ENCODE results near the gene HHAT.
A peak's percentile ranks its signal among the peaks of the same experiment; 100 is the strongest.

The HHAT gene

DNA sequence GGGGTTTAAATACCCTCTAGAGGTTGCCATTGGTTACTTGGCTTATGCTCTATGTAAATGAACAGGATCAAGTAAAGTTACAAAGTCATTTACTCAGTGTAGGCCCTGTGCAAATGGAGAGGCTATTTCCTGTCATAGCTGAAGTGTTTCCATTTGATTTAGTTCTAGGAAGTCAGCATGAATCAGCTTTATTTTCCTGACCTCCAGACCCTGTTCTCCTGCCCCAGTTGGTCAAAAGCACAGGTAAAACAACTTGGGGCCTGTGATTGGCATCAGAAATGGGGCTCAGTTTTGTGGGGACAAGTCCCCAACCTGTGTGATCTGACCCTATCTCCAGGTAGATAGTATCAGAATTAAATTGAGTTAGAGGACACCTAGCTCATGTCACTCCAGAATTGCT, 239.9 kb downstream of the HHAT start:
- Mint-ChIP-seq H3K4me3 (no peak overlapping the region), H3K27ac (no peak overlapping the region), H3K27me3 (peaks cover 4% of the 10 kb centered on the region), H3K4me1 (peaks cover 2% of the 10 kb centered on the region), H3K9me3 (no peaks in the 10 kb centered on the region), H3K36me3 (no peaks in the 10 kb centered on the region)
- CTCF ChIA-PET = interaction anchor here (0.5 to 1.1 kb wide), 2 partner anchors 162 to 528 kb away, joined by 3 to 4 read pairs; no protein-coding TSS in a partner anchor
- DNase-seq = no peak

DNA sequence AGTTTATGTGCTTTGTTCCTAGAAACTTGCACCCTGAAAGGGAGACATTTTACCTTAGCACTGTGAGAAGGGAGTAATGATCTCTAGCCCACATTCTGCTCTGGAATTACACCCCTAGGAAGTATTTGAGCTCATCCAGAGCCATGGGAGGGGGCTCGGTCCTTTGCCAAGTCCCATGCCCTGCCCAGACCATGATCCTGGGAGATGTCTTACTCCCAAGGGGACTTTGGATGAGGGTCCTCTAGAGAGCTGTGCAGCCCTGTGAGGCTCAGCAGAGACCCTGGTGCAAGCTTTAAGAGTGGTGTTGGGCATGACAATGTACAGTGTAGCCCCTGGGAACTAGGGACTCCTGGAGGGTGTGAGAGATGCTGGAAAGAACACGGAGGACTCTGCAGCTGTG, 241.4 kb downstream of the HHAT start:
- no peaks in the 10 kb centered on the region for H3K36me3 Mint-ChIP-seq
- peaks cover 2% of the 10 kb centered on the region for H3K4me1 Mint-ChIP-seq
- H3K4me3 Mint-ChIP-seq = no peak overlapping the region
- peaks cover 4% of the 10 kb centered on the region for H3K27me3 Mint-ChIP-seq
- CTCF ChIA-PET = interaction anchor here (0.7 kb wide), 1 partner anchor 13 kb away, joined by 3 read pairs; no protein-coding TSS in a partner anchor
- H3K27ac Mint-ChIP-seq = no peak overlapping the region
- DNase-seq = no peak
- H3K9me3 Mint-ChIP-seq = no peaks in the 10 kb centered on the region

DNA sequence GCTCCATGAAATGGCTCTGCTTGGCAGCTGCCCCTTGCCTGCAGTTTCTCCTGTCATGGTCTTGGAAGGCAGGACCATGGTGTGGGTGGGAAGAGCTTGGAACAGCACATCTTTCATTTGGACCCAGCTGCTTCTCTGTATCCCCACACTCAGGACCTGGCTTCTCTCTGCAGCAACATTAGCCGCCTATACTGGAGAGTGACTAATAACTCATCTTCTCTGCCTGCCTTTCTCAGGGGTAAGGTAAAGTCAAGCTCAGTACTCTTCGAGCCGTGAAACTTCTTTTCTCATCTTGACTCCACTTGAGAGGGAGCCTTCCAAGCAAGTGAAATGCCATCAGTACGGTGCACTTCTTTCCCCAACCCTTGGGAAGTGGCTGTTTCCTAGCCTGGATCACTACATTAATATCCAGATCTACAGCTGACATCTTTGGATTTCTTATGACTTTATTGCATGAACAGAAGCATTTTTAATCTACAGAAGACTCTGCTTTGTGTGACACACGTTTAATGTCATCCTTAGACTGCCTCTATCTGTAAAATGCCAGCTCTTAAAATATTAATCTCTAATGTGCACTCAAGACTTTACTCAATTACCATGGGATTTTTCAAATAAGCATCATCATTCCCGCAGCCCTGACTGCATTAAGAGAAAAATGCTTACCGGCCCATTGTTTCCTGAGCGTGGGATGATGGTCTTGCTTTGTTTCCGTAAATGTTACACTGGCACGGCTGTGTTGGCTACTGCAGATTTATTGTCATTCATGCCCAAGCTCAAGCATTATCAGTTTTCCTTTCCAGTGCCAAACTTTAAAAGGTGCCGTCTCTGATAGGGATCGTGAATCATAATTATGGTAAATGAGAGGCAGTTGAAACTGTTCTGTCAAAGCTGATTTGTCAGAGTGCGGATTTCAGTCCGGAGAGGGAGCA, 242.9 kb downstream of the HHAT start:
- peaks cover 2% of the 10 kb centered on the region for H3K4me1 Mint-ChIP-seq
- no peaks in the 10 kb centered on the region for H3K36me3 Mint-ChIP-seq
- CTCF ChIA-PET = interaction anchor here (0.8 kb wide), 1 partner anchor 45 kb away, joined by 3 read pairs; no protein-coding TSS in a partner anchor
- DNase-seq = no peak
- no peak overlapping the region for H3K4me3 Mint-ChIP-seq
- peaks cover under 1% of the 10 kb centered on the region for H3K27me3 Mint-ChIP-seq
- no peak overlapping the region for H3K27ac Mint-ChIP-seq
- no peaks in the 10 kb centered on the region for H3K9me3 Mint-ChIP-seq

DNA sequence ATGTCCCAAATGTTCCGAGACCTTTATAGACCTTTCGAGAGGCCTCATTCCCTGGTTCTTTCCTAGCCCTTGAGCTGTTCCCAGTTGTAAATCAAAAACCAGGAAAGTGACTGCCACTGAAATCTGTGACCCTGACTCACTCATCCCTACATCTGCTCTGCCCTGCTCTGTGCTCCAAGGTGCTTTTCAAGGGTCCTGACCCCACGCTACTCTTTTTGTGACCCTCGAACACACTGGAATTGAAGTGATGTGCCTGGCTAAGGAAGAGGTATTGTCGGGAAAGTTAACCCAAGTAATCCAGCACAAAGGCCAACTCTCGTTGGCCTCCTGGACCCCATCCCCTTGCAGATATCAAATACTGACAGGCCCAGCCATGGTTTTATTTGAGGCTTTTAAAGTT, 244.4 kb downstream of the HHAT start:
- H3K27me3 Mint-ChIP-seq = no peaks in the 10 kb centered on the region
- no peak overlapping the region for H3K27ac Mint-ChIP-seq
- no peak for DNase-seq
- peaks cover 2% of the 10 kb centered on the region for H3K4me1 Mint-ChIP-seq
- no peaks in the 10 kb centered on the region for H3K36me3 Mint-ChIP-seq
- peaks cover 5% of the 10 kb centered on the region for H3K9me3 Mint-ChIP-seq
- H3K4me3 Mint-ChIP-seq = no peak overlapping the region
- CTCF ChIA-PET = no interaction called here

DNA sequence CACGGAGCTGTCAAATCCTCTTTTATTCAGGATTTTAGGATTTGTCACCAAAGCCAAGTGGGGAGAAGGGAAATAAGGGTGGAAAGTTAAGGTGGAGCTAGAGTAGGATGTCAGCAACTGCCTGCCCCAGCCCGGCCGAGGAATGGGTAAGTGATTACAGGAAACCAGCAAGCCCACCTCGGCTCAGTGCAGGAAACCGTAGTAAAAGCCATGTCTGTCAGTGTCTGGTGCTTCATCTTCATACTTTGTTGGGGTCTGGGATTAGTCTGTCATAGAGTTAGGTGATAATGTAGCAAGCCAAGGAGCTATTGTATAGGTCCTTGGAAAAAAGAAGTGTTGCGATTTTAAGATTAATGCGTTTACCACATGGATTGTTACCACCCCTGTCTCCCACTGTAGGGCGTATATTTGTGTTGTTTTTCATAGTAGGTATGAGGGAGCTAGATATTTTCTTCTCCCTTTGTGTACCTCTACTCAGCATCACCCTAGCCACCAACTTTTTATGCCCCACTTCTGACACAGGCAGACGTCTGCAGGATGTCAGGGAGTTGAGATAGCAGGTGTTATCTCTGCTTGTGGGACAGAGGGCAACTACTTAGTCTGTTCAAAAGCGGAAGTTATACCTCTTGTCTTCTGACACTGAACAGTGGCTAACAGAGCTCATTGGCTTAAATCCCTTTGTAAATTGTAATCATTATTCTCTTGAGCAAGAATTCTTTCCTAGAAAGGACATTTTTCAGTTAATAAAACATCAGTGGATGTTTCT, 253.7 kb downstream of the HHAT start:
- CTCF ChIA-PET = interaction anchor here (0.7 to 2.1 kb wide), 11 partner anchors 12 to 670 kb away, joined by 3 to 12 read pairs (median 3); partner anchors contain the start of gene KCNH1
- Mint-ChIP-seq H3K36me3 (no peaks in the 10 kb centered on the region), H3K9me3 (peaks cover under 1% of the 10 kb centered on the region), H3K4me1 (peaks cover 6% of the 10 kb centered on the region), H3K4me3 (no peak overlapping the region), H3K27ac (no peak overlapping the region), H3K27me3 (peaks cover 3% of the 10 kb centered on the region)
- no peak for DNase-seq

DNA sequence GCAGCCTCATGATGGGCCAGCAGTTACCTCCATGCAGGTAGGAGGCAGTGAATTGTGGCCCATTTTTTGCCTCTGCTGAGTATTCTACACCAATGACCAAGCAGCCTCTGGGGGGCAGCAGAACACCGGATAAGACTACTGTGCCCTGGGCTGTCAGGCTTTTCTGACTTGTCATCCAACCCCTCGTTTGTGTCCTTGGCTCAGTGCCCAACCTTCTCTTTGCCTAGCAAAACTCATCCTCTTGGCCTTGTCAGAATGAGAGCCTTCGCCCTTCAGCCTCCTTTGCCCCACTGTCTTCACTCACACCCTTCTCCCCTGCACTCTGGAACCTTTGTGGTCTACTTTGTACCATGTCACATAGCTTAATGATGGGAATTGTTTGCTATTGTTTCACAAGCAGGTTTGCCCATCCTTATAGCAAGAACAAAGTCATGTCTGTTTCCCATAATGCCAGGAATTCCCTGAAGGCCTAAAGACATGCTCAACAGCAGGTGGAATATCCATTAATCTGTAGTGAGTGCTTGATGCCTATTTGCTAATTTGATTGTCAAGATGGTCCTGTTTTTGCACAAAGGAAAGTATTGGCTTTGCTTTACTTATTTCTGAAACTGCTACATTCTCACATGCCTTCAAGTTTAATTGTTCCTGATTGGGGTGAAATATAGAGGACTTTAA, 255.9 kb downstream of the HHAT start:
- H3K27me3 Mint-ChIP-seq = peaks cover 1% of the 10 kb centered on the region
- no peak overlapping the region for H3K27ac Mint-ChIP-seq
- H3K4me3 Mint-ChIP-seq = no peak overlapping the region
- peaks cover 6% of the 10 kb centered on the region for H3K4me1 Mint-ChIP-seq
- DNase-seq = peak; percentile 81
- CTCF ChIA-PET = interaction anchor here (0.8 to 3.7 kb wide), 13 partner anchors 15 to 581 kb away, joined by 3 to 19 read pairs (median 4); partner anchors contain the start of gene KCNH1
- H3K9me3 Mint-ChIP-seq = no peaks in the 10 kb centered on the region
- no peaks in the 10 kb centered on the region for H3K36me3 Mint-ChIP-seq

DNA sequence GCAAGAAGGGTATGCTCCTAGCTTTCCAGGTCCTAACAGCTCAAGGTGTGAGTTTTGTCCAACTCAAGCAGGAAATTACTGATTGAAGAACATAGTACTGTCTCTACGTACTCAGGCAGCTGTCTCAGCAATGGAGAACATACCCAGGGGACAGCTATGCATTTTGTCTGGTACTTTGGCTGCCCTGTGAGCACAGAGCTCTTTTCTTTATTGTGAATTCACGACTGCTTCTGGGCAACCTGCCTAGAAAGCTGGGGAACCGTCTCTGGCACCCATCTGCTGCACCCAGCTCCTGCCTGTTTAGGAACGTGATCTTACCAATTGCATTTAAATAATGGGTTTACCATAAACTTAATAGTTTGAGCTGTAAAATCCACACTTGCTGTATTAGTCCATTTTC, 258.1 kb downstream of the HHAT start:
- Mint-ChIP-seq H3K36me3 (no peaks in the 10 kb centered on the region), H3K9me3 (no peaks in the 10 kb centered on the region), H3K27ac (no peak overlapping the region), H3K4me3 (no peak overlapping the region), H3K4me1 (peaks cover 6% of the 10 kb centered on the region), H3K27me3 (no peaks in the 10 kb centered on the region)
- DNase-seq = no peak
- CTCF ChIA-PET = interaction anchor here (2.1 to 3.7 kb wide), 2 partner anchors 139 to 547 kb away, joined by 9 to 19 read pairs; partner anchors contain the start of gene KCNH1

DNA sequence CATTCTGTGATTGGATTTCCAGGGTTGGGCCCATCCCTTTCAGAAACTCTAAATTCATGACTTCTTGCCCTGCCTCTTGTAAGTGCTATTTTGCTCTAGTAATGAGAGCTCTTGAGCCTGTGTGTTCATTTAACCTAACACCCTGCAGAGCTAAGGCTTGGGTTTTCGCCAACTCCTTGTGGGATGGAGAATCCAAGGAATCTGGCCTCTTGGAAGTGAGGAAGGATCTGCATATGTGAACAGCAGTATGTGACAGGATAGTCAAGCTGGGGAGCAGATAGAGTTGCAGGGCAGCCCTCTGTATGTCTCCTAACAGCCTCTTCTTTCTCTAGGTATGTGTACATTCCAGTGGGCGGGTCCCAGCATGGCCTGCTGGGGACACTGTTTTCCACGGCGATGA, 258.9 kb downstream of the HHAT start:
- Mint-ChIP-seq H3K4me1 (peaks cover under 1% of the 10 kb centered on the region), H3K27ac (no peak overlapping the region), H3K27me3 (no peaks in the 10 kb centered on the region), H3K4me3 (no peak overlapping the region), H3K36me3 (no peaks in the 10 kb centered on the region), H3K9me3 (no peaks in the 10 kb centered on the region)
- DNase-seq = no peak
- CTCF ChIA-PET = interaction anchor here (2.1 kb wide), 1 partner anchor 139 kb away, joined by 9 read pairs; no protein-coding TSS in a partner anchor

DNA sequence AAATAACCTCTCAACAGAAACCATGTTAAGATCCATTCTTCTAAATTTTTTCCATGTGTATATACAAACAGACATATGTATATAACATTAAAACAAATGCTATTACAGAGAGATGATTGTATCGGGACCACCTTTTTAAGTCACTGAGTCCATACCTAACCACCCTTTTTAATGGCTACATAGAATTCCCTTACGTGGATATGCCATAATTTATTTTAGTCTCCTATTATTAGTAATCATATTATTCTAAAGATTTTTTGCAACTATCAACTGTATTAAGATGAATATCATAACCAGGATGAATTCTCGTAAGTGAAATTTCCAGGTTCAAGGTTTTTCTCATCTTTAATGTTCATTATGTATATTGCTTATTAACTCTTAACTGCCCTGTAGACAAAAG, 259.7 kb downstream of the HHAT start:
- H3K27ac Mint-ChIP-seq = no peak overlapping the region
- CTCF ChIA-PET = interaction anchor here (2.1 kb wide), 1 partner anchor 140 kb away, joined by 9 read pairs; no protein-coding TSS in a partner anchor

DNA sequence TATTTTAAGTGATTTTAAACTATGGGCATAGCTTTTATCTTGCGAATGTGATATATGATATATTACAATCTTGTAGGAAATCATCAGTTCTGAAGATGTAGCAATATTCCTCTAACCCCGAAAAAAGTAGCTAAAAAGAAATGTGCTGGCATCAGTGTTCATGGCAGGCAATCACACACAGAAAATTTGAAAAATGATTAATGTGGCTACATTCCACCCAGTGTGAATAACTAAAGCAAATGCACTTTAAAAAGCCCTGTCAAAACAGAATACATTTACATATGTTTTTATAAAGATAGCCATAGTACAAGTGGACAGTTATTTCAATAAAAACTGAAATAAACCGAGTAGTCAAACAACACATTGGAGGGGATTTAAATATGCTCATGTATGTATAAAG, 260.2 kb downstream of the HHAT start:
- Mint-ChIP-seq H3K36me3 (no peaks in the 10 kb centered on the region), H3K27me3 (no peaks in the 10 kb centered on the region)
- CTCF ChIA-PET = interaction anchor here (2.1 kb wide), 1 partner anchor 141 kb away, joined by 9 read pairs; no protein-coding TSS in a partner anchor

More for the DNA sequence above, 259.7 kb downstream of the HHAT start:
- Mint-ChIP-seq H3K9me3 (no peaks in the 10 kb centered on the region), H3K4me3 (no peak overlapping the region), H3K36me3 (no peaks in the 10 kb centered on the region), H3K4me1 (no peaks in the 10 kb centered on the region), H3K27me3 (no peaks in the 10 kb centered on the region)
- DNase-seq = no peak

DNA sequence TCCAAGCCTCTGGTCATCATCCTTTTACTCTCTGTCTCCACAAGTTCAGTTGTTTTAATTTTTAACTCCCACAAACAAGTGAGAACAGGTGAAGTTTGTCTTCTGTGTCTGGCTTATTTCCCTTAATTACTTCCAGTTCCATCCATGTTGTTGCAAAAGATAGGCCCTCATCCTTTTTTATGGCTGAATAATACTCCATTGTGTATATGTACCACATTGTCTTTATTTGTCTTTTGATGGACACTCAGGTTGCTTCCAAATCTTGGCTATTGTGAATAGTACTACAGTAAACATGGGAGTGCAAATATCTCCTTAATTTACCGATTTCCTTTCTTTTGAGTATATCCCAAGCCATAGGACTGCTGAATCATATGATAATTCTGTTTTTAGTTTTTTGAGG, 262.5 kb downstream of the HHAT start:
- no peaks in the 10 kb centered on the region for H3K9me3 Mint-ChIP-seq
- H3K4me3 Mint-ChIP-seq = no peak overlapping the region
- H3K27me3 Mint-ChIP-seq = no peaks in the 10 kb centered on the region
- H3K4me1 Mint-ChIP-seq = no peaks in the 10 kb centered on the region
- H3K27ac Mint-ChIP-seq = no peak overlapping the region
- no peak for DNase-seq
- H3K36me3 Mint-ChIP-seq = no peaks in the 10 kb centered on the region
- CTCF ChIA-PET = no interaction called here

More for the DNA sequence above, 260.2 kb downstream of the HHAT start:
- Mint-ChIP-seq H3K4me3 (no peak overlapping the region), H3K9me3 (no peaks in the 10 kb centered on the region), H3K27ac (no peak overlapping the region), H3K4me1 (no peaks in the 10 kb centered on the region)
- no peak for DNase-seq

DNA sequence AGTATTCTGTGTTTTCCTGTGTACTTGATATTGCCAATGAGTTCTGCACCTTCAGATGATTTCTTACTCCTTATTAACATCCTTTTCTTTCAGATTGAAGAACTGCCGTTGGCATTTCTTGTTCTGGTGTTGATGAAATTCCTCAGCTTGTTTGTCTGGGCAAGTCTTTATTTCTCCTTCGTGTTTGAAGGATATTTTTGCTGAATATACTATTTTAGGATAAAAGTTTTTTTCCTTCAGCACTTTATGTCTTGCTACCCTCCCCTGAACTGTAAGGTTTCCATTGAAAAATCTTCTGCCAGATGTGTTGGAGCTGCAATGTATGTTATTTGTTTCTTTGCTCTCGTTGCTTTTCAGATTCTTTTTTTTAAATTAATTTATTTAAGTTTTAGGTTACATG, 265.9 kb downstream of the HHAT start:
- Mint-ChIP-seq H3K27ac (no peak overlapping the region), H3K27me3 (no peaks in the 10 kb centered on the region), H3K36me3 (no peaks in the 10 kb centered on the region), H3K4me3 (no peak overlapping the region), H3K9me3 (no peaks in the 10 kb centered on the region), H3K4me1 (no peaks in the 10 kb centered on the region)
- CTCF ChIA-PET = no interaction called here
- DNase-seq = no peak

DNA sequence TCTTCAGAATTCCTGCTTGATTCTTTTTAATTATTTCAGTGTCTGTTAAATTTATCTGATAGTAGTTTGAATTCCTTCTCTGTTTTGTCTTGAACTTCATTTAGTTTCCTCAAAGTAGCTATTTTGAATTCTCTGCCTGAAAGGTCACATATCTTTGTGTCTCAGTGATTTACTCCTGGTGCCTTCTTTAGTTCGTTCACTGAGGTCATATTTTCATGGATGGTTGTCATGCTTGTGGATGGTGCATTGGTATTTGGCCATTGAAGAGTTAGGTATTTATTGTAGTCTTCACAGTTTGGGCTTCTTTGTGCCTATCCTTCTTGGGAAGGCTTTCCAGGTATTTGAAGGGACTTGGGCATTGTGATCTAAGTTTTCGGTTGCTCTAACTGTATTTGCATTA, 267.9 kb downstream of the HHAT start:
- no peak overlapping the region for H3K4me3 Mint-ChIP-seq
- CTCF ChIA-PET = no interaction called here
- H3K4me1 Mint-ChIP-seq = no peaks in the 10 kb centered on the region
- H3K27me3 Mint-ChIP-seq = no peaks in the 10 kb centered on the region
- DNase-seq = no peak
- H3K27ac Mint-ChIP-seq = no peak overlapping the region
- H3K36me3 Mint-ChIP-seq = no peaks in the 10 kb centered on the region
- no peaks in the 10 kb centered on the region for H3K9me3 Mint-ChIP-seq

Data from activated naive CD4-positive, alpha-beta T cell treated with anti-CD3 and anti-CD28 coated beads, Interleukin-2, amount 10 ng/mL, durations not matched to agents 7 days and 5 days (primary cell).